NCI-H2196 (cell line): Measurements from ENCODE around the gene ARHGDIA.
A peak's percentile ranks its signal among the peaks of the same experiment; 100 is the strongest.
"Not testable (repeated sequence)": the region's sequence is repeated elsewhere in the genome, so short reads cannot be mapped to it uniquely, and the experiment has no call there.

Source experiments
- DNase-seq: peaks from one replicate; lab custom pipeline; 2025; ENCODE audit not compliant: unreplicated experiment; lab: John Stamatoyannopoulos, UW

ARHGDIA gene

DNA sequence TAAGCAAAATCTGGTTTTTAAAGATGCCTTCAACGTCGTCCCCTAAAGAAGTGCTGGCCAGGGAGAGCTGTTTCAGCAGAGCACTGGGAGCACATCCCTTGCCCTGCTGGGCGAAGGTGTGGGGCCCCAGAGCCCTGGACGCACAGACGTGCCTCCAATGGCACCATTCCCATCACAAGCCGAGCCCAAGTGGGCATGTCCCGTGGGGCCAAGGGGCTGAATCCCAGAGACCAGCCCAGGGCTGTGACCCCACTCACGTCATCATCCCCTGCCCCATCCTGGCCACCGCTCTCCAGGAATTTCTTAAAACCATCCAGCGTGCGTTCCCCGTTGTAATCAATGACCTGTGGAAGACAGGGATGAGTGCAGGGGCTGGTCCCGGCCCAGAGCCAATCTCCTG, 26.2 kb downstream of the ARHGDIA start:
- no peak for DNase-seq

DNA sequence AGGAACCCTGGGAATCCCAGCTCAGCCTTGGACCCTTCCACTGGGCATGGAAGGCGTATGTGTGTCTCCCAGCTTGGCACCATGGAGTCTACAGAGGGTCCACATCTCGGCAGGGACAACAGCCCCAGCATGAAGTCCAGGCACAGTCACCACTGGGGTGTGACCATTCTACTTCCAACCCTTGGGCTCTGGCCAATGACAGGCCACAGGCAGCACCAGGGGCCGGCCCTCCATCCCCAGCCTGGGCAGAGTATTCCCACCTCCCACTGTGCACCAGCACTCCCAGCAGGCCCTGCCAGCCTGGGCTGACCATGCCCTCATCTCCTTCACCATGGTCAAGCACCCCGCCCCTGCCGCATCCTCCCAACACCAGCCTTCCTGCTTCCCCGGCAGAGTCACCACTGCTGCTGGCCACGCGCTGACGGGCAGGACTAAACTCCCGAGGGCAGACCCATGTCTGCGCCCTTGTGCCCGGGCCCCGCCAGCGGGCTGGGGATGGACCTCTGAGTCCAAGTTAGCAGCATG, 26.7 kb downstream of the ARHGDIA start:
- no peak for DNase-seq

DNA sequence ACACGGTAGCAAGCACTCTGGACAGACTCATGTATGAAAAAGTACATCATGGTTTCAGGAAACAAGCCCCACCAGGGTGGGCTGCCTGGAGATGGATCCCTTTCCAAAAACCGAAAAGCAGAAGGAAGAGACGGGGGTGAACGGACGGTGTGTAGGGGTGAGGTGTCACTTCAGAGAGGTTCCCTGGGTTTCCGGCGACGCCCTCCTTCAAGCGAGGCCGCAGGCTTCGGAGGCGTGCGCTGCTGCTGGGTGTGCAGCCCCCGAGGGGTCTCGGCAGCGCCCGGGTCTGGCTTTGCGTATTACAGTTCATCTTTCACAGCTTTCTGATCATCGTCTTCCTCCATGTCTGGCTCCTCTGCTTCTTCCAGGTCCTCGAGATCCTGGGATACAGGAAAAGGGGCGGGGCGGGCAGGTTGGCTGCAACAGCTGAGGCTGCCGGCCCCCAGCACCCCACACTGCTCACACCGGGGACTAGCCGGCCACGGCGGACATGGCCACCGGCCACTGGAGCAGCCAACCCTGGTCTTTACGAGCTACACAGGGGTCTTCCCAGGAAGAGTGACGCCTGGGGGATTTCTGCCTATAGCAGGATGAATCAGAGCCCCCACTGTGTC, 27.3 kb downstream of the ARHGDIA start:
- no peak for DNase-seq

GRCh38 chr17:81842725-81843504, 28.2 kb downstream of the ARHGDIA start:
- no peak for DNase-seq

DNA sequence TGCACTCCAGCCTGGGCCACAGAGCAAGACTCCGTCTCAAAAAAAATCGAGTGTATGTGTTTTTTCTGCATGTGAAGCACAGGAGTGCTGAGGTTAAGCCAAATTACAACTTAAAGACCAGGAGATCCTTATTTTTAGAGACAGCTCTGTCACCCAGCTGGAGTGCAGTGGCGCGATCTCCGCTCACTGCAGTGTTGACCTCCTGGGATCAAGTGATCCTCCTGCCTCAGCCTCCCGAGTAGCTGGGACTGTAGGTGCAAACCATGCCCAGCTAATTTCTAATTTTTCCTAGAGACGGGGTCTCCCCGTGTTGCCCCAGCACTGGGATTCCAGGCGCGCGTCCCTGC, 28.8 kb downstream of the ARHGDIA start:
- no peak for DNase-seq

DNA sequence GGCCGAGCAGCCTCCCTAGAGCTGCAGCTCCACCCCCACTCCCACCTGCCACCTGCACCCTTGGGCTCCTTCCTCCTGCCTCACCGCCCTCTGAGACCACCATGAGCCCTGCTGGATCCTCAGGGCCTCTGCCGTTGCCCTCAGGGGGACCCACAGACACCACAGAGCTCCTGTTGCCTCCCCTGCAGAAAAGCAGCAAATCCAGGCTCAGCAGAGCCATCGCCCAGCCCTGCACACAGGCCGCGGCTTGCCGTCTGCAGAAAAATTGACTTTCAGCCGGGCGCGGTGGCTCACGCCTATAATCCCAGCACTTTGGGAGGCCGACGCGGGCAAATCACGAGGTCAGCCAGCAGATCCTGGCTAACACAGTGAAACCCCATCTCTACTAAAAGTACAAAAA, 29.3 kb downstream of the ARHGDIA start:
- no peak for DNase-seq

DNA sequence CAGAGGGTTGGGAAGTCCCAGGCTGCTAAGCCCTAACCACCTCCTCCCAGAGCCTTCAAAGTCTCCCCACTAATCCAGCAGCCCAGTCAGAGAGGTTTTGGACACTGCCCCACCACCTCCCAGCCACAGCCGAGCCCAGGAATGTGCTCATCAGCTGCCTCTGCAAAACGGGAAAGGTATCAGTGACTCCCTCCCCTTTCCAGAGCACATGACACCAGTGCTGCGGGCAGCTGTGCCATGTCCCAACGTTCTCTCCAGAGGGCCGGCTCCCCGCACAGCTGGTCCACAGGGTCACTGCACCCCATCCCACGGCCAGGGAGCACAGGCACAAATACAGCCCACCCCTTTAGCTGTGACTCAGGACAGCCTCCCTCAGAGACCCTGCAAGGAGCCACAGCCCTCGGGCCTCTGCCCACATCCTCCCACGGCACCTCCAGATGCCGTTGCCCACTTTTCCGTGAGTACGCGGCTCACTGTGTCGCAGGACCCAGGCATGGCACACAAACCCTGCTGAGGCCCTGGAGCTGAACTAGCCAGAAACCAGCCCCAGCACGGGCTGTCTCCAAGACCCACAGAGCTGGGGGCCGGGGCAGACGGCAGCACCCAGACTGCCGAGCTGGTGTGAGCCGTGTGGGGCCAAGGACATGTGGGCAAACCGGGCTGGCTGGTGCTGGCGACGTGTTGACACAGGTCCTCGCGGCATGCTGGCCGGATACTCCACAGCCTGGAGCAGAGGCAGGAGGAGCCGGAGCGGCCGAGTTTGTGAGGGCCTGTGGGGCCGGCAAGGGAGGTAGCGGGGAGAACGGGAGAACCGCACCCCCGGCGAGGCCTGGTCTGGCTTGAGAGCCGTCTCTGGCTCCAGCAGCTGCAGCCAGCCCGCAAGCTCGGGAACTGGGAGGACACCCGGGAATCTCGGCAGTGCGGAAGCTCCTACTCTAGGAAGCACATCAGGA, 30.0 kb downstream of the ARHGDIA start:
- no peak for DNase-seq

- DNase-seq, result not testable (repeated sequence)
Measured at GRCh38 chr17:81840059-81840458, 31.1 kb downstream of the ARHGDIA start.

- DNase-seq, result no peak
Measured at GRCh38 chr17:81839301-81839700, 31.8 kb downstream of the ARHGDIA start.

DNA sequence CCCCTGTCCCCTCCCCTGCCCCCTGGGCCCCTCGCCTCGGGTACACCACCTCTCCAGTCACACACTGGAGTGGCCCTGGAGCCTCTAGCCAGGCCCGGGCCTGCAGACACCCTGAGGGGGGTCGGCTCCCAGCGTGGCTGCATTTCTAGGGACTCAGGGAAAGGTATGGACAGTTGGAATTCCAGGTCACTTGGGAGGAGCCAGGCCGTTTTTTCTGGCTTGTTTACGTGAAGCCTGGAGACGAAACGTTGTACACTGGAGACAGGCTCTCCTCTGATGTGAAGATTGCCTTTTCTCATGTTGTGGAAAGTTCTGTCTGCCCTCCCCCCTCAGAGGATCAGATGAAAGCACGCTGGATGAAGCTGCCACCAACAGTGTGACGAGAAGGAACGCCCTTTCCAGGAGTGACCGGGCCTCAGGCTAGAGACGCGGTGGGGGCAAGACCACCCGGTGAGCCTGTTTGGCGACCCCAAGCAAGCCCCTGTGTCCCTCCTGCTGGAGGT, 32.3 kb downstream of the ARHGDIA start:
- DNase-seq, result no peak

- no peak for DNase-seq
Measured at GRCh38 chr17:81837641-81838040, 33.5 kb downstream of the ARHGDIA start.

- DNase-seq, result no peak
Measured at GRCh38 chr17:81834831-81835267, 36.3 kb downstream of the ARHGDIA start, which contains the start of gene PPP1R27. PPP1R27 (minus strand) TSS chr17:81835050; CDS start chr17:81834953, 97 bp downstream.

DNA sequence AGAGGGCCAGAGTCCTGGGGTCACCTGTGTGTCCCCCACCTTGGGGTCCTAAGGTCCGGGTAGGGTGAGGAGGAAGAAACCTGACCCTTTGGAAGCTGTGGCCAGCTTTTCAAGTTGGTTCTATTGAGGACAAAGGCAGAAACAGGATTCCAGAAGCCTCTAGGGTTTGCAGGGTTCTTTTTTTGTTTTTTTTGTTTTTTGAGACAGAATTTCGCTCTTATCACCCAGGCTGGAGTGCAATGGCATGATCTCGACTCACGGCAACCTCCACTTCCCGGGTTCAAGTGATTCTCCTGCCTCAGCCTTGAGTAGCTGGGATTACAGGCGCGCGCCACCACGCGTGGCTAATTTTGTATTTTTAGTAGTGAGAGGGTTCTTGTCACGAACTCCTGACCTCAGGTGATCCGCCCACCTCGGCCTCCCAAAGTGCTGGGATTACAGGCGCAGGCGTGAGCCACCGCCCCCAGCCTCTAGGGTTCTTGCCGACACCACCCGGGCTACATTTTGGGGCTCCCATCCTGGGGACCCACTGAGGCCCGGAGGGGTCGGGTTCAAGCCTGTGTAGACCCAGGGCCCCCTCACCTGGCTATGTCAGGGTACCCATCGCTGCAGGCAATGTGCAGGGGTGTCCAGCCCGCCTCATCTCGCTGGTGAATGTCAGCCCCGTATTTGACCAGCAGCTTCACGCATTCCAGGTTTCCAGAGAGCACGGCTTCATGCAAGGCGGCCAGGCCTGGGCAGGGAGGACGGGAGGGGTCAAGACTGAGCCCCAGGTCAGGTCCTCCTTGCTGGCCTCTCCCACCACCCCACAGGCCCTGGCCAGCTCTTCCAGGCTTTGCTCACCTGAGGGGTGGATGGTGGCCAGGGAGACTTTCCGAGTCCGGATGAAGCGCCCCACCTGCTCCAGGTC, 37.0 kb downstream of the ARHGDIA start:
- no peak for DNase-seq

DNA sequence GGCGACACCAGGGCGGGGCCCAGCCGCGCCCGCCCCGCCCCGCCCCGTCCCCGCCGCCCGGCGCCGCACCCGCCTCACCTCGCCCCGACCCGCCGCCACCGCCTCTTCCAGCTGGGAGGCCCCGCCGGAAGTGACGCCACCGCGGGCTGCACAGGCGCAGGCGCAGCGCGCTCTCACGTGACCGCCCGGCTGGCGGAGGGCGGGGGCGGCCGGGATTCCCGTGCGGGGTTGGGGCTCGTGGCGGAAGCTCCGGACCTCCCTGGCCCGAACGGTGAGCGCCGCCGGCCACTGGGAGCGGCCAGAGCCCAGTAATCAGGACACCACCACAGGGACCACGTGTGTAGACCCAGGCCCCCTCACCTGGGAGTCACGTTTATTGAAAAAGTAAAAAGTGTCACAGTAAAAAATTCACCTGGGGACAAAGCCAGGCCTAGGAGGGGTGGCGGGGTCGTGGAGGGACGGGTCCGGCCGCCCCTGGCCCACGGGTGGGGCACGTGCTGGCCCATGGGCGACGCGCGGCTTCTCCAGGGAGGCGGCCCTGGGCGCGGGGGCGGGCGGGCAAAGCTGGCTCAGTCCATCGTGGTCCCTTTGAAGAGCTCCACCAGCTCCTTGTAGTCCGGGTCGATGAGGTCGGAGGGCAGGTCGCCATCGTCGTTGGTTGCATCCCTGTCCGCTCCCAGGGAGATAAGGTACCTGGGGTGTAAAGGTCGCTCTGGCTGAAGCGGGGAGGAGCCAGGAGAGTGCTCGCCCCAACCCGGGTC, 37.8 kb downstream of the ARHGDIA start, which contains the start of gene MCRIP1:
Gene MCRIP1, minus strand, starts transcription at position 132 of the 761 bp plus-strand sequence. CDS start 8,785 bp downstream, outside the sequence.
- DNase-seq, result peak; percentile 100

DNA sequence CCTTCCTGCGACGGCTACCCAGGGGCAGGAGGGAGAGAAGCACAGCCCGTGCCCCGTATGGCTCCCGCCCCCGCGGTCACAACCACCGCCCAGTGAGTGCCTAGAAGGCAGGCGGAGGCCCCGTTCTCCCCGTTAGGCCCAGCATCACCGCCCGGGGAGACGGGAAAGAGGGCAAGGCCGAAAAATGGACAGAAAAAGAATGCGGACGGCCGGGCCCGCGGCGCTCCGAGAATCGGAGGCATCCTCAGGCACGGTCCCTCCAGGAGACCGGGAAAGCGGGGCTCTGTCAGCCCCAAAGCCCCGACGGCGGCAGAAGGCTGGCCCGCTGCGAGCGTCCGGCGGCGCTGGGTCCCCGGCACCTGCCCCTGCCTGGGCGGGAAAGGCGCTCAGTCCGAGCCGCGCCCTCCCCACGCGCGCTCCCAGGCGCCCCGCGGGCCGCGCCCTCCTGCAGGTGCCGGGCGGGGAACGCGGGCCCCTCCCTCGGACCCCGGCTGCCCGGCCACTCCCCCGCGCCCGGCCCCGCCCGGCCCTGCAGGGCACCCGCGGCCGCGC, 38.5 kb downstream of the ARHGDIA start:
- DNase-seq, result no peak

DNA sequence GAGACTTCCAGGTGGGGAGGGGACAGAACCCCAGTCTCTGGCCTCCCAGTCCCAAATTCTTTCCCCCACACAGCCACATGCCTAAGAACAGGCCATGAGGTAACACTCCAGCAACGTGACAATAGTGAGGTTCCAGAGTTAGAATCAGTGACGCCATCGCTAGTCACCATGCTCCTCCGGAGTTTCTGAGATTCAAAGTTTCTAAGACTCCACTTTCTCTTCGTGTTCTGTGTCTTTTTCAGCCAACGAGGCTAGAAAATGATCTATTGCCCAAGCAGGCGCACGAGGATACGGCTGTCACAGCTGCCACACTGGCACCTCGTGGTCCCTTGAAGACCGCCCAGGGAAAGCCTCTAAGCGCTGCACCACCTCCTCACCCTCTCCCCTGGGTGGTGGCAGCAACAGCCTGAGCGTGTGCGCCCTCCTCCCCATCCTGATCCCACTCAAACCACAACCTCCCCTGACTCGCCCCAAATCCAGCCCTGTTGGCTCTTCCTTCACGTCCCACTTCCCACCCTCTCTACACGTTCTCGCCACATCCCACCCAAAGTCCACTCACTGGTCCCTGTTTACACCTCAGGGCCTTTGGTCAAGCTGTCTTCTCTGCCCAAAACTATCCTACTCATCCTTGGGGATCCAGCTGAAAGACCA, 39.1 kb downstream of the ARHGDIA start:
- no peak for DNase-seq

- no peak for DNase-seq
Measured at GRCh38 chr17:81831563-81831956, 39.6 kb downstream of the ARHGDIA start.

- no peak for DNase-seq
Measured at GRCh38 chr17:81829858-81830257, 41.3 kb downstream of the ARHGDIA start.
